ENCODE data around the gene SLC30A7.

Gene SLC30A7

GRCh38 chr1:100972185-100972584 is 76.3 kb downstream of the SLC30A7 start:
- ATAC-seq = no peak

DNA sequence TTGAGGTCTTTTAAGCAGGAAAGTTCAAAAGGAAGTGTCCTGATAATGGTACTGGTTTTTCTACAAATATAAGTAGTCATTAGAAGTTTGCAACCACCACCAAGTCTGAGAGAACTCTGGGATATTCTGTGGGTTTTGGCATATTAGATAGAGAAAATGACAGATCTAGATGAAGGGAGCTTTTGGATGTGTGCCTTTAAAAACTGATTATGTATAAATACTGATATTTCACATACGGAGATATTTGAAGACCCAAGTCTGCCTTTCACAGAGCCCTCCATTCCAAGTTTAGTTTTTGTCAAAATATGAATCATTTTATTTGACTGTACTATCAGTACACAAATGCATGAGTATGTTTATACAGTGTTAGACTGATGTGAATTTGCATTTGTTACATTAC is 81.0 kb downstream of the SLC30A7 start:
- ATAC-seq = no peak
- TF ChIP-seq, protein P1, sequence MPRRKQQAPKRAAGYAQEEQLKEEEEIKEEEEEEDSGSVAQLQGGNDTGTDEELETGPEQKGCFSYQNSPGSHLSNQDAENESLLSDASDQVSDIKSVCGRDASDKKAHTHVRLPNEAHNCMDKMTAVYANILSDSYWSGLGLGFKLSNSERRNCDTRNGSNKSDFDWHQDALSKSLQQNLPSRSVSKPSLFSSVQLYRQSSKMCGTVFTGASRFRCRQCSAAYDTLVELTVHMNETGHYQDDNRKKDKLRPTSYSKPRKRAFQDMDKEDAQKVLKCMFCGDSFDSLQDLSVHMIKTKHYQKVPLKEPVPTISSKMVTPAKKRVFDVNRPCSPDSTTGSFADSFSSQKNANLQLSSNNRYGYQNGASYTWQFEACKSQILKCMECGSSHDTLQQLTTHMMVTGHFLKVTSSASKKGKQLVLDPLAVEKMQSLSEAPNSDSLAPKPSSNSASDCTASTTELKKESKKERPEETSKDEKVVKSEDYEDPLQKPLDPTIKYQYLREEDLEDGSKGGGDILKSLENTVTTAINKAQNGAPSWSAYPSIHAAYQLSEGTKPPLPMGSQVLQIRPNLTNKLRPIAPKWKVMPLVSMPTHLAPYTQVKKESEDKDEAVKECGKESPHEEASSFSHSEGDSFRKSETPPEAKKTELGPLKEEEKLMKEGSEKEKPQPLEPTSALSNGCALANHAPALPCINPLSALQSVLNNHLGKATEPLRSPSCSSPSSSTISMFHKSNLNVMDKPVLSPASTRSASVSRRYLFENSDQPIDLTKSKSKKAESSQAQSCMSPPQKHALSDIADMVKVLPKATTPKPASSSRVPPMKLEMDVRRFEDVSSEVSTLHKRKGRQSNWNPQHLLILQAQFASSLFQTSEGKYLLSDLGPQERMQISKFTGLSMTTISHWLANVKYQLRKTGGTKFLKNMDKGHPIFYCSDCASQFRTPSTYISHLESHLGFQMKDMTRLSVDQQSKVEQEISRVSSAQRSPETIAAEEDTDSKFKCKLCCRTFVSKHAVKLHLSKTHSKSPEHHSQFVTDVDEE (CRISPR knock-in tag; IDR thresholded peaks at IDR 0.05) = no peak
- no peak for TF ChIP-seq PATZ1 (CRISPR knock-in tag; IDR thresholded peaks at IDR 0.05; ENCODE audit: borderline replicate concordance)
- no peak for TF ChIP-seq POU6F1 (CRISPR knock-in tag; IDR thresholded peaks at IDR 0.05; ENCODE audit: borderline replicate concordance, low read depth)
- no peak for TF ChIP-seq CSDC2 (CRISPR knock-in tag; IDR thresholded peaks at IDR 0.05)
- no peak for TF ChIP-seq ZNF8 (CRISPR knock-in tag; IDR thresholded peaks at IDR 0.05)

More at GRCh38 chr1:100972185-100972584, 76.3 kb downstream of the SLC30A7 start:
- TF ChIP-seq, protein P1 (CRISPR knock-in tag; IDR thresholded peaks at IDR 0.05) = no peak
- TF ChIP-seq CSDC2 (CRISPR knock-in tag; IDR thresholded peaks at IDR 0.05) (no peak), ZNF8 (CRISPR knock-in tag; IDR thresholded peaks at IDR 0.05) (no peak), CREB5 (CRISPR knock-in tag; IDR thresholded peaks at IDR 0.05; ENCODE audit: low read depth) (no peak), TOX (CRISPR knock-in tag; IDR thresholded peaks at IDR 0.05; ENCODE audit: borderline replicate concordance) (no peak), ARNTL (CRISPR knock-in tag; IDR thresholded peaks at IDR 0.05; ENCODE audit: borderline replicate concordance, low read depth) (no peak), BACH2 (CRISPR knock-in tag; IDR thresholded peaks at IDR 0.05; ENCODE audit: borderline replicate concordance) (no peak), ISL1 (CRISPR knock-in tag; IDR thresholded peaks at IDR 0.05) (no peak), ZFP30 (CRISPR knock-in tag; IDR thresholded peaks at IDR 0.05) (no peak), ESRRG (CRISPR knock-in tag; IDR thresholded peaks at IDR 0.05) (no peak), ZC3H10 (CRISPR knock-in tag; IDR thresholded peaks at IDR 0.05) (no peak), ZFP3 (CRISPR knock-in tag; IDR thresholded peaks at IDR 0.05) (no peak), GLIS3 (CRISPR knock-in tag; IDR thresholded peaks at IDR 0.05) (no peak), CSRNP3 (CRISPR knock-in tag; IDR thresholded peaks at IDR 0.05) (no peak), ZNF70 (CRISPR knock-in tag; IDR thresholded peaks at IDR 0.05) (no peak), PATZ1 (CRISPR knock-in tag; IDR thresholded peaks at IDR 0.05; ENCODE audit: borderline replicate concordance) (no peak), RARB (CRISPR knock-in tag; IDR thresholded peaks at IDR 0.05) (no peak), SNAI2 (CRISPR knock-in tag; IDR thresholded peaks at IDR 0.05) (no peak), PPARA (CRISPR knock-in tag; IDR thresholded peaks at IDR 0.05; ENCODE audit: borderline replicate concordance) (no peak), POU6F1 (CRISPR knock-in tag; IDR thresholded peaks at IDR 0.05; ENCODE audit: borderline replicate concordance, low read depth) (no peak)
